NCI-H446 treated with DMSO at 0.1 percent for 48 hours (cell line): ENCODE data around the gene CTNNA3.
"Not testable (repeated sequence)": the region's sequence is repeated elsewhere in the genome, so short reads cannot be mapped to it uniquely, and the experiment has no call there.

Source experiments
- DNase-seq: peaks from one replicate; lab custom pipeline; 2025; lab: John Stamatoyannopoulos, UW

Gene CTNNA3

GRCh38 chr10:67506083-67506756 is 189.8 kb downstream of the CTNNA3 start:
- no peak for DNase-seq

DNA sequence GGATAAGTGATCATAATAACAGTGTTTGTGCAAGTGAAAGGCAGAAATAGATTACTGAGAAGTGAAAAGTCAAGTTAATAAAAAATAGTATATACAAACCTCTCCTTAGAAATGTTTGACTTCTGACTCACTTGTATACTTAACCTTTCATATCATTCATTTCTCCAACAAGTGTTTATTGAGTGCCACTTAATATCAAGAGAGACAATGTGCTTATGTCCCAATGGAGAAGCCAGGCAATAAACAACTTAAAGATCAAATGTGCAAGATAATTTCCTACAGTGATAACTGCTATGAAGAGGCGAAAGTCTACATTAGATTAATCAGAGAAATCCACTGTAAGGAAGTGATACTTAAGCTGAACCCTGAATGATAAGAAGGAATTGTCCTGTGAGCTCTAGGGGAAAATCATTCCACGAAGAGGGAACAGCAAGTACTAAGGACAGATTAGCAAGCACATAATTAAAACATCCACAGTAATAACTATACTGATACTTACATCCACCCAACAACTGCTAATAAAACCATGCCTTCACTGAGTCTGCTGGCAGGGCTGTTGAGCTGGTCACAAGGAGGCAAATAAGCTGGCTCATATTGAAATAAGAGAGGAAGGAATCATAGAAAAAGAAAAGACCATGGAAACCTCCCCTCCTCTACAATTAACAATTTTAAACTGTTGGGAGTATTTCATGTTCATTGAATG is 203.5 kb downstream of the CTNNA3 start:
- no peak for DNase-seq

GRCh38 chr10:67487906-67488619 is 207.9 kb downstream of the CTNNA3 start:
- no peak for DNase-seq

DNA sequence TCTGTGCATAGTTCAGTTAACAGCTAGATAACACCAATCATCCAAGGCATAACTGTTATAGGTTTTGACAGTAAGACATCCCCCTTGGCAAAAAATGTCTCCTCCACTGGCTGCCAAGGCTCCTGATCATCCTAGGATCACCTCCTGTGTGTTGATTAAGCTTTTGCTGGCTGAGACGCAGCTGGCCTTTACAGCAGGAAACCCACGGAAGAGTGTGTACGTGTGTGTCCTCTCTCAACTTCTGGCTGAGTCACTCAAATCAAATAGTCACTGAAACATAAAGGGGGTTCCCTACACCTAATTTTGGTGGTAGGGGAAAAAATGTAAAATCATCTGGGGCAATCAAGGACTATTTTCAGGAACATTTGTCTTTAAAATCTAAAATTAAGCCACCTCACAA is 208.8 kb downstream of the CTNNA3 start:
- DNase-seq: no peak

GRCh38 chr10:67477868-67478267 is 218.1 kb downstream of the CTNNA3 start:
- DNase-seq: no peak

DNA sequence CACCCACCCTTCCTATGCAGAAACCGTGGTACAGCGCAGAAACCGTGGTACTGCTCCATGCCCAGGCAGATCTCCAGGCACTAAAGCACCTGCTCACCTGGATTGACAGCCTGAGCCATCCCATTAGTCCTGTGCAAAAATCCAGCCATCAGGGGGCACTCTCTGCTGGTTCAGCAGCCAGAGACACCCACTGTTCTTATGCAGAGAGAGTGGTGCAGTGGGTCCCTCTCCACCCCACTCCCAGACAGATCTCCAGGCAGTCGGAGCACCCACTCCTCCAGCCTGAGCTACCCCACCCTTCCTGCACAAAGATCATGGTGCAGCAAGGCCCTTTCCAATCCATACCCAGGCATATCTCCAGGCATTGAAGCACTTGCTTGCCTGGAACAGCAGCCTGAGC is 219.8 kb downstream of the CTNNA3 start:
- DNase-seq: no peak

- no peak for DNase-seq
Measured at GRCh38 chr10:67473850-67474633, 222.0 kb downstream of the CTNNA3 start.

DNA sequence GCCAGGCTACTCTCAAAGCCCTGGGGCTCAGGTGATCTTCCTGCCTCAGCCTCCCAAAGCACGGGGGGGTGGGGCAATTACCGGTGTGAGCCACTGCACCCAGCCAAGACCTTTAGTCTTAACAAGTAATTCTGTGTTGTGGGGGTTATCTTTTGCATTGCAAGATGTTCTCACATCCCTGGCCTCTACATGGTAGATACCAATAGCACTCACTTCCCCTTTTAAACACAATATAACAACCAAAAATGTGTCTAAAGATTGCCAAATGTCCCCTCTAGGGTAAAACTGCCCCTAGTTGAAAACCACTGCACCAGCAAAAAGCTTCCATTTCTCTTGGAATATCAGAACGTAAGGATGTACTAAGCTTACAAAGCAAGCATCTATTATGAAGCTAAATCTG is 225.0 kb downstream of the CTNNA3 start:
- no peak for DNase-seq

- DNase-seq: no peak
Measured at GRCh38 chr10:67464278-67464677, 231.7 kb downstream of the CTNNA3 start.

DNA sequence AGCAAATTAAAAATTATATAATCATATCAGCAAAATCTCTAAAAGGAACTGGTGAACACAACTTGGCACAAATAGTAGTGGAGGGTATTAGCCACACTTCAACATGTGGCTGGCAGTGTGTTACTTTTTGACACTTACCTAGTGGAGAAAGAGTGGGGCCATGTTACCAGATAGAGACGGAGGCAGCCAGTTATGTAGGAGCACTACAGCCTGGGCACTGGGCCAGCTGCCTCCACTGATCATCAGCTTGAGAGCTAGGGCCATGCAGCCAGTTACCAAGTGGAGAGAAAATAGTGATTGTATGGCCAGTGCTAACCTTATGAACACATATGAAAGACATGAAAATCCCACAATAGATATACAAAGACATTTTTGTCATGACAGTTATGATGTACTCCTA is 243.1 kb downstream of the CTNNA3 start:
- no peak for DNase-seq

GRCh38 chr10:67438605-67439304 is 257.2 kb downstream of the CTNNA3 start:
- DNase-seq: no peak

DNA sequence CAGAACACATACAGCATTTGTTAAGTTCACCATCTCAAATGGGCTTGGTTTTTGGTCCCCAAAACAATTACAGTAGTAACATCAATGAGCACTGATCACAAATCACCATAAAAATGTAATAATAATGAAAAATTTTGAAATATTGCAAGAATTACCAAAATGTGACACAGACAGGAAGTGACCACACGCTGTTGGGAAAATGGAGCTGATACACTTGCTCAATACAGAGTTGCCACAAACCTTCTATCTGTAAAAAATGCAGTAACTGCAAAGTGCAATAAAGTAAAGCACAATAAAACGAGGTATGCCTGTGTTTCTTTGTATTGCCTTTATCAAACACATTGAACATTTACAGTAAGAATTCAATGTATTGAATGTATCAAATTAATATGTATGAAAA is 262.7 kb downstream of the CTNNA3 start:
- no peak for DNase-seq

DNA sequence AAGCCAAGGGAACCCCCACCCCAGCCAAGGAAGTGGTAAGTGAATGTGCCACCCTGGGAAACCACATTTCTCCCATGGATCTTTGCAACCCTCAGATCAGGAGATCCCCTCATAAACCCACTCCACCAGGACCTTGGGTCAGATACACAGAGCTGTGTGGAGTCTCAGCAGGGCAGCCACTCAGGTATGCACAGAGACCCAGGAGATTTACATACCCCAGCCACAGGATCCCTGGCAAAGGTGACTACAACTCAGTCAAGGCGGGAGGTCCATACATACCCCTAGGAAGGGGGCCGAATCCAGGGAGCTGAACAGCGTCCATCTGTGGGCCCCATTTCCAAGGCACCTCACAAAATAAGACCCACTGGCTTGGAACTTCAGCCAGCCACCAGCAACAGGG is 293.4 kb downstream of the CTNNA3 start:
- no peak for DNase-seq

GRCh38 chr10:67401711-67402110 is 294.3 kb downstream of the CTNNA3 start:
- no peak for DNase-seq

DNA sequence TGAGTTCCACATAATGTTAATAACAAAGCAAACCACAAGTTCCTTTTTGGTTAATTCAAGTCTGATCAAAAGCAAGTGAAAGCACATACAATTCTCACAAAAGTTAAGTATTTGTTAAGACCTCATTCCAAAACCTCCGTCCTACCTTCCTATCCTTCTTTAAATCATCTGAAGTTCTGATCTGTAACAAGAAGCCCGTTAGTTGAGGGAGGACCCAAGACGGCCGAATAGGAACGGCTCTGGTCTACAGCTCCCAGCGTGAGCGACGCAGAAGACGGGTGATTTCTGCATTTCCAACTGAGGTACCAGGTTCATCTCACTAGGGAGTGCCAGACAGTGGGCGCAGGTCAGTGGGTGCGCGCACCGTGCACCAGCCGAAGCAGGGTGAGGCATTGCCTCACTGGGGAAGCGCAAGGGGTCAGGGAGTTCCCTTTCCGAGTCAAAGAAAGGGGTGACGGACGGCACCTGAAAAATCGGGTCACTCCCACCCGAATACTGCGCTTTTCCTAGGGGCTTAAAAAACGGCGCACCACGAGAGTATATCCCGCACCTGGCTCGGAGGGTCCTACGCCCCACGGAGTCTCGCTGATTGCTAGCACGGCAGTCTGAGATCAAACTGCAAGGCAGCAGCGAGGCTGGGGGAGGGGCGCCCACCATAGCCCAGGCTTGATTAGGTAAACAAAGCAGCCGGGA is 309.0 kb downstream of the CTNNA3 start:
- not testable (repeated sequence) for DNase-seq

DNA sequence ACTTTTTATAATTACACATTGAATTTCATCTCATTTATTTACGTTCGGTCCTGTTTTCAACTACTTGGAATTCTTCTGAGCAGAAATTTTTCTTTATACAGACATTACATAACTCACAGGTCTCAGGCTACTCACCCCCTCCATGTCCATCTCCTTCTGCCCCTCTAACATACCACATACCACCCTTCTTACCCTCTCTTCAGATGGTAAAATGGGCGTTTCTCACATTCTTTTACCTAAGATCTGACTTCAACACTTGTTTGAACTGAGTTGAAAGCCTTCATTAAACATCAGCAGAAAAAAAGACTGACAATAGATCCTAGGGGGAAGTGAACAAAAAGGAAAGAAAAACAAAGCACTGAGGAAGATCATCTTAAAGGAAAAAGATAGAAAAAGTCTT is 309.7 kb downstream of the CTNNA3 start:
- DNase-seq: no peak

- no peak for DNase-seq
Measured at GRCh38 chr10:67385566-67385965, 310.4 kb downstream of the CTNNA3 start.

DNA sequence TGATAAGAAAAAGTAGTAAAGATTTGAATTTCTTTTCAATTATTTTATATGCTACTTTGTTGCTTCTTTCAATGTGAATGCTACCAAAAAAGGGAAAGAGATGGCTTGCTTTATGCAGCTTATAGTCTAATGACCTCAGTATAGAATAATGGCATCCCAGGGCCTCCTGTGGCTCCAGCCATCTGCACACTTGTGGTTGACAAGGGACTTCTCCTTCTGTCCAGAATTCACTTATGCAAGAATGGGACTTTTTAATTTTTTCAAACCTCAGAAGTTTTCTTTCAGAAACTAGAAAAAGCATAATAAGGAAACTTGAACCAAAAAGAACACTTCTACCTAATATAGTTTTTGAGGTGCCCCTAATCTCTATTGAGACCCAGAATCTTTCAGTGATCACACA is 310.9 kb downstream of the CTNNA3 start:
- DNase-seq: no peak

DNA sequence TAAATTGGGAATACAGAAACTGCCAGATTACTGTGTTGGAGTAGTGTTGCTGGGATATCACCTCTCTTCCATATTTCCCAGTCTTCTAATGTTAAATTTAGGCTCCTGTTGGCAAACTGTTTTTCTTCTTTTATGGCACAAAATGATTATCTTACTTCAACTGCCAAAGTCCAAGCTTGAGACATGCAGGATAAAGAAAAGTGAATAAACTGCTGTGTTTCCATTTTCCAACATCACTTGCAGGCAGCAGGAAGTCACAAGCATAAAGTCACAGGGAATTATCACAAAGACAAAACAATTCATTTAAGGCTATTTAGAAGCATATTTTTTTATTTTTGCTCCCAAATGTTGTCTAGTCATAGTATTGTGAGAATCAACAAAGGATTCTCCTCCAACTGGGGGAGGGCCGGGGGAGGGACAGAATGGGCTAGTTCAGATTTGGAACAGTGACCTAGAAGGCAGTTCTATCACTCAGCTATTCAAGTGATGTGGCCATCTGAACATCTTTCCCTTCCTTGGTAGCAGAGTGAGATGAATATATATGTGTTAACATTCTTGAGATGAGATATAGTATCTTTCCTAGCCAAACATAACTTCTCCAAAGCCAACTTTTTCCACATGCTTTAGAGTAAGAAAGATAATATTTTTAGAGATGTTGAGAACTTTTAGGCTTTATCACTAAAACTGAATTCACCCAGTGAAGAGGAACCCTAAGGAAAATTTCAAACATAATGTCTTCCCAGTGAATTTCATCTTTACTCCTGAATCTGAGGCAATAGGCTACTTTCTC is 364.7 kb downstream of the CTNNA3 start:
- no peak for DNase-seq
